GM12864 (cell line): ENCODE measurements around the gene SCRN2.
A peak's percentile ranks its signal among the peaks of the same experiment; 100 is the strongest.

Source experiments
- DNase-seq: peaks from one replicate; pipeline ENCODE4 v3.0.0-alpha.2; 2011; ENCODE audit warnings: low read depth
- H3K4me3 ChIP-seq: 2 replicates; pipeline ENCODE4 v1.5.1; 2011; ENCODE audit warnings: mild to moderate bottlenecking, low read depth, low read length, control low read depth
- CTCF ChIP-seq: IDR thresholded peaks from 2 replicates; pipeline ENCODE4 v1.5.1; 2011; ENCODE audit warnings: low read depth, mild to moderate bottlenecking, moderate library complexity, low read length, control low read depth, inconsistent platforms; ENCODE audit errors: missing control alignments

SCRN2 gene

GRCh38 chr17:47840742-47841487 is at the start of gene SCRN2:
SCRN2 (minus strand) TSS chr17:47841273; CDS start chr17:47840843, 430 bp downstream.
- DNase-seq, result peak; percentile 64
- H3K4me3 ChIP-seq, result peak within 1 kb of the TSS; percentile 88
- peak; percentile 95 for TF ChIP-seq CTCF

DNA sequence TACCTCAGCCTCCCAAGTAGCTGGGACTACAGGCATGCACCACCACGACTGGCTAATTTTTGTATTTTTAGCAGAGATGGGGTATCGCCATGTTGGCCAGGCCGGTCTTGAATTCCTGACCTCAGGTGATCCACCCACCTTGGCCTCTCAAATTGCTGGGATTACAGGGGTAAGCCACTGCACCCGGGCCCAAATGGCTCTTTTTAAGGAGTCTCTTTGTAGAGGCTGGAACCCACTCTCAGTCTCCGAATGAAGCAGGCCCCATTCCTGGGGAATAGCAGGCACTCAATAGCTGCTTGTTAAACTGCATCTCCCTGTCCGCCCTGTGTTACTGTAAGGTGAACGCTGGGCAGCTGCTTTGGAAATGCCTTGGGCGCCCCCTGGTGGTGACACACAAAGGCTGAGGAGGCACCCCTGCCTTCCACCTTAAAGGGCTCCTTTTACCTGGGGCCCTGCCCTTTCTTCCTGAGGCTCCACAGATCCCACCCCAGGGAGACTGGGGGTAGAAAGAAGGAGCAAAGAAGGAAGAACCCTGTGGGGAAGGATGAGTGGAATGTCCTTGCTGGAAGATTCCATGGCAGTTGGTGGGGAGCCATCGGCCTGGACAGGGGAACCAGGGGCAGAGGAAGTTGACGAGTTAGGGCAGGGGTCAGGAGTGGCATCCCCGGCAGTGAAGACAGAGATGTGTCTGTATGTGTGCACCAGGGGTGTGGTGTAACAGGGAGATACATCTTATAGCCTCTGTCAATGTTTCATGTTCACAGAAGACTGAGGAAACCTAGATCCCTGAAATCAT is 48.9 kb upstream of the SCRN2 start:
- peak; percentile 41 for DNase-seq
- no peak overlapping the region for H3K4me3 ChIP-seq
- peak; percentile 94 for TF ChIP-seq CTCF

- TF ChIP-seq CTCF, result no peak
- no peak for DNase-seq
- H3K4me3 ChIP-seq, result no peak overlapping the region
Measured at GRCh38 chr17:47888293-47888692, 47.2 kb upstream of the SCRN2 start.

GRCh38 chr17:47884905-47885730 is 44.0 kb upstream of the SCRN2 start:
- no peak for TF ChIP-seq CTCF
- H3K4me3 ChIP-seq, result no peak overlapping the region
- no peak for DNase-seq

DNA sequence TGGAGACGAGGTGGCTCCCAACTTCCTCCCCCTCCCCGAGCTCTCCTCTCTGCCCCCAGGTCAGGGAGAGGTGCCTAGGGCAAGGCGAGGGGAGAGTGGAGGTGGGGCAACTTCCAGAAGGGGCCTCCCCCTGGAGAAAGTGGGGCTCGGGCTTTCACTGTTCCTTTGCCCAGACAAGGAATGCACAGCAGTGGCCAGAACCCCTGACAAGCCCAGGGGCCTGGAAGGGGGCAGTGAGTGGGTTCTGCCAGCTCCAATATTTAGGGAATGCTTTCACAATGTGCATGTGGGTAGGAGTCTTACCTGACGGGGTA is 43.3 kb upstream of the SCRN2 start:
- no peak for TF ChIP-seq CTCF
- DNase-seq, result no peak
- H3K4me3 ChIP-seq, result no peak overlapping the region

DNA sequence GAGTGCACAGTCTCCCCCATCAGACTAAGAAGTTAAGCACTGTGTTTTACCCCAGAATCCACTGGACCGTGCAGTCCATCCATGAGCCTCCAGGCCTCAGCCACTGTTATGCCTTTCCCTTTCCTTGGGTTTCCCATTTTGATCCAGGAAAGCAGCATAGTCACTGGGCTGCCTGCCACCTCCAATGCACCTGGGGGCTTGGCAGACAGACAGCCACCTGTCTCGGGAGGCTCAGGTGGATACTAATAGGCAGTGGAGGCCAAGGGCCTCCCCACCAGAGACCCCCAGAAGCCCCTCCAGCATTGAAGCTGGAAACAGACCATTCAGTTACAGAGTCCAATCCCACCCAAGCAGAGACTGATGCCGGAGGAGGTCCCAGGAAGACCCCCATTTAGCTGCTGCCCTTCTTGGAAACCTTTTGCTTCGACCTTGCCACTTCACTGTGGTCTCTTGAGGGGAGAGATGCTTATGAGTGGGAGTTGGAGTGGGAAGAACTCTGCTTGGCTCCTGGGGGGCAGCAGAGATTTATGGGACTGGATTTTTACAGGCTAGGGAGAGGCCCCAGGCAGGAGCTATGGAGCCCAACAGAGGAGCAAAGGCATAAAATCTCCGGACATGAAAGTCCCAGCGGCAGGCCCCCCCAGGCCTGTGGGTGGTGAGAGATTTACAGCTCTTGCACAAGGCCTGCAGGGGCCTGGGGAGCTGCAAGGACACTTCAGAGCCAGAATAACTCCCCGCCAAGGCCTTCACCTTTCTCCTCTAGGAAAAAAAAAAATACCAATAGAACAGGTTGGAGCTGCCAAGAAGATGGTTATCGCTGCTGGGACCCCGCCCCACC is 42.7 kb upstream of the SCRN2 start:
- TF ChIP-seq CTCF, result no peak
- no peak overlapping the region for H3K4me3 ChIP-seq
- no peak for DNase-seq
